GM21447 (cell line): ENCODE measurements around the gene PCBP3.
"Not testable (repeated sequence)": the region's sequence is repeated elsewhere in the genome, so short reads cannot be mapped to it uniquely, and the experiment has no call there.

Experiments
- ATAC-seq: cut with Tn5 transposase; IDR thresholded peaks from one replicate; pipeline ENCODE4 v1.9.1; 2021; ENCODE audit not compliant: unreplicated experiment

PCBP3 gene

GRCh38 chr21:45887120-45887611, 243.6 kb downstream of the PCBP3 start:
- ATAC-seq = no peak

- ATAC-seq = no peak
Measured at GRCh38 chr21:45887788-45888187, 244.3 kb downstream of the PCBP3 start.

- ATAC-seq = no peak
Measured at GRCh38 chr21:45888386-45889009, 245.0 kb downstream of the PCBP3 start.

GRCh38 chr21:45889256-45889655, 245.7 kb downstream of the PCBP3 start:
- ATAC-seq = no peak

- ATAC-seq = no peak
Measured at GRCh38 chr21:45889961-45890360, 246.4 kb downstream of the PCBP3 start.

- ATAC-seq = no peak
Measured at GRCh38 chr21:45891388-45892155, 248.0 kb downstream of the PCBP3 start.

- ATAC-seq = no peak
Measured at GRCh38 chr21:45892156-45892915, 248.8 kb downstream of the PCBP3 start.

- no peak for ATAC-seq
Measured at GRCh38 chr21:45892916-45893739, 249.6 kb downstream of the PCBP3 start.

GRCh38 chr21:45893740-45894449, 250.4 kb downstream of the PCBP3 start:
- no peak for ATAC-seq

- ATAC-seq = no peak
Measured at GRCh38 chr21:45894450-45894825, 250.9 kb downstream of the PCBP3 start.

GRCh38 chr21:45894906-45895777, 251.6 kb downstream of the PCBP3 start:
- no peak for ATAC-seq

- no peak for ATAC-seq
Measured at GRCh38 chr21:45895778-45896370, 252.3 kb downstream of the PCBP3 start.

GRCh38 chr21:45896431-45896830, 252.9 kb downstream of the PCBP3 start:
- not testable (repeated sequence) for ATAC-seq

GRCh38 chr21:45897191-45898027, 253.9 kb downstream of the PCBP3 start:
- no peak for ATAC-seq

GRCh38 chr21:45898028-45898350, 254.5 kb downstream of the PCBP3 start:
- no peak for ATAC-seq

- ATAC-seq = no peak
Measured at GRCh38 chr21:45898781-45899180, 255.3 kb downstream of the PCBP3 start.

- no peak for ATAC-seq
Measured at GRCh38 chr21:45899317-45900033, 255.9 kb downstream of the PCBP3 start.
